Left ventricle myocardium inferior (tissue), 1 donor: ENCODE results near the gene STK35. TPM values are rescaled to one million over a fixed set of nuclear protein-coding genes. Genes with fewer than 3 reads are reported as not detected.
A peak's percentile ranks its signal among the peaks of the same experiment; 100 is the strongest.

Experiments
- DNase-seq: peaks from one replicate; pipeline ENCODE4 v3.0.0-alpha.2; 2020
- H3K27ac ChIP-seq: fragments of 200-600 bp; replicated peaks from 2 replicates; pipeline ENCODE4 v1.8.0; 2021
- H3K27me3 ChIP-seq: fragments of 200-600 bp; 2 replicates; pipeline ENCODE4 v1.8.0; 2021; ENCODE audit warnings: low read depth
- H3K36me3 ChIP-seq: fragments of 200-600 bp; 2 replicates; pipeline ENCODE4 v1.8.0; 2021
- H3K4me1 ChIP-seq: fragments of 200-600 bp; 2 replicates; pipeline ENCODE4 v1.8.0; 2021
- H3K4me3 ChIP-seq: fragments of 200-600 bp; 2 replicates; pipeline ENCODE4 v1.8.0; 2021; ENCODE audit warnings: mild to moderate bottlenecking, moderate library complexity
- H3K9me3 ChIP-seq: fragments of 200-600 bp; replicated peaks from 2 replicates; pipeline ENCODE4 v1.8.0; 2021
- intact Hi-C: fragments of 100-400 bp; cut with micrococcal nuclease; formaldehyde crosslinking; loops from one replicate; pipeline ENCODE4 v1.11.0; 2022
- total RNA-seq: library from RNA; stranded (reverse); fragmentation: NEBNext Ultra II Directional; extraction: Animal tissue kit (Norgen Biotek cat#: 25700); gene quantifications from one replicate; pipeline ENCODE4 v1.2.1, GENCODE V29; 2021
- TF ChIP-seq, protein P1 (sequence below): fragments of 200-600 bp; IDR thresholded peaks from 2 replicates; pipeline ENCODE4 v1.8.0; 2021; ENCODE audit warnings: antibody characterized with exemption, mild to moderate bottlenecking, borderline replicate concordance
- donor health status: DM: no; HTN: yes; CAD: no; lungs with severe emphysema.

STK35 gene
- total RNA-seq, 1 donor from 2014 or later, result 13.9 TPM

DNA sequence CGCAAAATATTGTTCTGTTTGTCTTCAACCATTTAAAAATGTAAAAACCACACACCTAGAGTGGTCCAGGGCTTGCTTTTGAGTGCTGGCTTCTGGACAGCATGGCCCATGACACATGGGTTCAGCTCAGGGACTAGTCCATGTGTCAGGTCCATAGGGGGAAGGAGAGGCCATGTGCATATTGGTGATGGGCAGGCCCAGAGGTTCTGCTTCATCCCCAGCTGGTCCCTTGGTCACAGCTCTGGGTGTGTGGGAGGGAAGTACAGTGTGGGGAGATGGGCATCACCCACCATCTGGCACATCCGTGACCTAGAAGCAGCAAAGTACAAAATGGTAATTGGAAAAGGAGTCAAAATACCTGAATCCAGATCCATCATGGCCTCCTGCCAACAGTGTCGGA lies 50.7 kb downstream of the STK35 start:
- DNase-seq, result no peak
- Histone ChIP-seq H3K9me3 (no peaks in the 10 kb centered on the region), H3K27ac (peak overlapping the region; percentile 66), H3K27me3 (no peaks in the 10 kb centered on the region), H3K36me3 (no peaks in the 10 kb centered on the region), H3K4me3 (no peak overlapping the region), H3K4me1 (peaks cover 20% of the 10 kb centered on the region)
- intact Hi-C loops, result no loop called here
- TF ChIP-seq, protein P1, sequence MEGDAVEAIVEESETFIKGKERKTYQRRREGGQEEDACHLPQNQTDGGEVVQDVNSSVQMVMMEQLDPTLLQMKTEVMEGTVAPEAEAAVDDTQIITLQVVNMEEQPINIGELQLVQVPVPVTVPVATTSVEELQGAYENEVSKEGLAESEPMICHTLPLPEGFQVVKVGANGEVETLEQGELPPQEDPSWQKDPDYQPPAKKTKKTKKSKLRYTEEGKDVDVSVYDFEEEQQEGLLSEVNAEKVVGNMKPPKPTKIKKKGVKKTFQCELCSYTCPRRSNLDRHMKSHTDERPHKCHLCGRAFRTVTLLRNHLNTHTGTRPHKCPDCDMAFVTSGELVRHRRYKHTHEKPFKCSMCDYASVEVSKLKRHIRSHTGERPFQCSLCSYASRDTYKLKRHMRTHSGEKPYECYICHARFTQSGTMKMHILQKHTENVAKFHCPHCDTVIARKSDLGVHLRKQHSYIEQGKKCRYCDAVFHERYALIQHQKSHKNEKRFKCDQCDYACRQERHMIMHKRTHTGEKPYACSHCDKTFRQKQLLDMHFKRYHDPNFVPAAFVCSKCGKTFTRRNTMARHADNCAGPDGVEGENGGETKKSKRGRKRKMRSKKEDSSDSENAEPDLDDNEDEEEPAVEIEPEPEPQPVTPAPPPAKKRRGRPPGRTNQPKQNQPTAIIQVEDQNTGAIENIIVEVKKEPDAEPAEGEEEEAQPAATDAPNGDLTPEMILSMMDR, result no peak

DNA sequence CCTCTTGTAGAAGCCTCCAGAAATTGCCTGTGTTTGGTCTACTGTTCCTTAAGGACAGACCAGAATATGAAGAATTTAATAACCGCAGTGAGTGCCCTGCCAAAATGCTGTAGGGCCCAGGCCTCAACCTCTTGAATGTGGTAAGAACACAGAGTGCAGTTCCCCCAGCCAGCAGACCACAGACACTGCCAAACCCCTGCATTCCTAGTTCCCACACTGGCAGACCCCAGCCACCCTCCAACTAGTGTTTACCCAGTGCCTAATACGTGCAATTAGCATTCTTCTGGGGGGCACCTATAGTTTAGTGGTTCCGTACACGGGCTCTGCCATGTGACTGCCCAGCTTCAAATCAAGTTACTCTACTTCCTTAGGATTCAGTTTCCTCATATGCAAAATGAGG lies 51.7 kb downstream of the STK35 start:
- intact Hi-C loops, result no loop called here
- Histone ChIP-seq H3K27me3 (no peaks in the 10 kb centered on the region), H3K36me3 (no peaks in the 10 kb centered on the region), H3K4me3 (no peak overlapping the region), H3K9me3 (no peaks in the 10 kb centered on the region), H3K4me1 (peaks cover 20% of the 10 kb centered on the region), H3K27ac (no peak overlapping the region)
- TF ChIP-seq, protein P1, result no peak
- no peak for DNase-seq

DNA sequence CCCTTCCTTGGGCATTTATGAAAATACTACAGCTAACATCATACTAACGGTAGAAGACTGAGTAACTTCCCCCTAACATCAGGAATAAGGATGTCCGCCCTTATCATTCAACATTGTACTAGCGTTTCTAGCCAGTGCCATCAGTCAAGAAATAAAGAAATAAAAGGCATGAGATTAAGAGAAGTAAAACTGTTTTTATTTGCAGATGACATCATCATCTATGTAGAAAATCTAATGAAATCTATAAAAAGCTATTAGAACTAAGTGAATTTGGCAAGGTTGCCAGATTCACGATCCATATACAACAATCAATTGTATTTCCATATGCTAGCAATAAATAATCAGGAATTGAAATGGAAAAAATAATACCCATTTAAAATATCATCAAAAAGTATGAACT lies 54.6 kb downstream of the STK35 start:
- DNase-seq, result no peak
- Histone ChIP-seq H3K4me3 (no peak overlapping the region), H3K9me3 (no peaks in the 10 kb centered on the region), H3K4me1 (peaks cover 15% of the 10 kb centered on the region), H3K36me3 (no peaks in the 10 kb centered on the region), H3K27ac (no peak overlapping the region), H3K27me3 (no peaks in the 10 kb centered on the region)
- intact Hi-C loops, result no loop called here
- TF ChIP-seq, protein P1, result no peak

DNA sequence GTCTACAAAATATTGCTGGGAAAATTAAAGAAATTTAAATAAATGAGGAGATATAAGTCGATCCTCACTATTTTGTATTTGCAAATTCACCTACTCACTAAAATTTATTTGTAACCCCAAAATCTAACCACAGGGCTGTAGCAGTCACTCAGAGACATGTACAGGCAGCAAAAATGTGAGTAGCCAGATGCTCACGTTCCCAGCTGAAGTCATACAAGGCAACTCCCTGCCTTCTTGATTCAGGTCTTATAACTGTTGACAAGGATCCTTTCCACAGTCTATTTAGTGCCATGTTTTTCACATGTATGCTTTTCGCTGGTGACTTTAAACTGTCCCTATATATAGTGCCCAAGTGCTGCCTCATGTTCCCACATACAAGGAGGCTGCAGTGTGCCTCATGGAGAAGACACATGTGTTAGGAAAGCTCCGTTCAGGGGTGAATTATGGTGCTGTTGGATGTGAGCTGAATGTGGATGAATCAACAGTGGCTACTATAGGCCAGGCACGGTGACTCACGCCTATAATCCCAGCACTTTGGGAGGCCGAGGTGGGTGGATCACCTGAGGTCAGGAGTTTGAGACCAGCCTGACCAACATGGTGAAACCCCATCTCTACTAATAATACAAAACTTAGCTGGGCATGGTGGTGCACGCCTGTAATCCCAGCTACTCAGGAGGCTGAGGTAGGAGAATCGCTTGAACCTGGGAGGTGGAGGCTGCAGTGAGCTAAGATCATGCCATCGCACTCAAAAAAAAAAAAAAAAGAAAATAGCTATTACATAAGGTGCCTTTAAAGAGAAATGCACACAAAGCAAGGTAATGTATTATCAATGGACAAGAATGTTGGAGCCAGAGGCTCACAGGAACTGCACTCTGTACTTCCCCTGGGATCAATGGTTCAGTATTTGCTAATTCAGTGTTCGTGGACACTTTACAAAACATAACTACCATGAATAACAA lies 55.3 kb downstream of the STK35 start:
- DNase-seq, result no peak
- Histone ChIP-seq H3K4me1 (peaks cover 8% of the 10 kb centered on the region), H3K27me3 (no peaks in the 10 kb centered on the region)

DNA sequence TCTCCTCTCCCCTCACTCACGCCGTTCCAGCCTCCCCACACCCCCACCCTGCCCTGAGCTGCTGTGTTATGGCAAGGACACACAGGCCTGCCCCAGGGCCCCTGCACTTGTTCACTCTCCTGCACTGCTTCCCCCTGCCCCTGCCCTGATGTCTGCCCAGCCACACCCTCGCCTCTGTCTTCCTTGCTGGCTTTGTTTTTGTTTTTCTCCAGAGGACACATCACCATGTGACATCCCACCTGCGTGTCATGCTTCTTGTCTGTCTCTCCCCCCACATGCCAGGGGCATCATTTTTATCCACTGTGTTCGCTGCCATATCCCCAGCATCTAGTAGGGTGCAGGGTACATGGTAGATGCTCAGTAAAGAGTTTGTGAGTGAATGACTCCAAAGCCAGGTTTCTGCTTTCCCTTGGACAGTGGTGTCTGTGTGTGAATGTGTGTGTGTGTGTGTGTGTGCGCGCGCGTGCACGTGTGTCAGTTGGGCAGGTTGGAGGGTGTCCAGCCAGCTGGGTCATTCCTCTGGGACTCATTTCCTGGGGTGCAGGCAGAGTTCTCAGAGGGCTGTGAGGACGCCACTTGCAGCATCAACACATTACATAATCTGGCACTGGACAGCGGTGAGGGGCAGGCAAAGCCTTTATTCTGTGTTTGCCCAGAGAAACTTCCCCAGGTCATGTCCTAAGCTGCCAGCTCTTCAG lies 60.6 kb downstream of the STK35 start:
- Histone ChIP-seq H3K27ac (no peak overlapping the region), H3K4me1 (no peaks in the 10 kb centered on the region), H3K36me3 (no peaks in the 10 kb centered on the region), H3K9me3 (no peaks in the 10 kb centered on the region), H3K27me3 (no peaks in the 10 kb centered on the region), H3K4me3 (no peak overlapping the region)
- TF ChIP-seq, protein P1, result no peak
- DNase-seq, result no peak
- intact Hi-C loops, result no loop called here

More for the DNA sequence above, 55.3 kb downstream of the STK35 start:
- intact Hi-C loops, result no loop called here
- Histone ChIP-seq H3K4me3 (no peak overlapping the region), H3K36me3 (no peaks in the 10 kb centered on the region), H3K27ac (no peak overlapping the region), H3K9me3 (no peaks in the 10 kb centered on the region)
- TF ChIP-seq, protein P1, result no peak
